Calu3 (cell line): ENCODE measurements around the gene TMEM255A. TPM values are rescaled to one million over a fixed set of nuclear protein-coding genes. Genes with fewer than 3 reads are reported as not detected.

ENCODE experiments used
- BruUV-seq: library from RNA; stranded (reverse); fragments of 400-500 nt; replicated peaks from 2 replicates; lab custom pipeline; 2021; lab: Mats Ljungman, UMichigan
- CTCF ChIA-PET: fragments of 300-600 bp; sonication (Branson Sonifier 250); formaldehyde crosslinking; loops from one replicate; lab custom pipeline; 2022; ENCODE audit warnings: antibody characterized with exemption; lab: Charles Lee
- DNase-seq: peaks from one replicate; pipeline ENCODE4 v3.0.0; 2022
- H3K27ac Mint-ChIP-seq: one replicate; pipeline ENCODE4 v1.8.0; 2022; ENCODE audit warnings: mixed read lengths; ENCODE audit not compliant: unreplicated experiment
- H3K27me3 Mint-ChIP-seq: one replicate; pipeline ENCODE4 v1.8.0; 2022; ENCODE audit warnings: mixed read lengths; ENCODE audit not compliant: unreplicated experiment
- H3K36me3 Mint-ChIP-seq: one replicate; pipeline ENCODE4 v1.8.0; 2022; ENCODE audit warnings: mild to moderate bottlenecking, moderate library complexity, mixed read lengths; ENCODE audit not compliant: insufficient read depth, unreplicated experiment
- H3K4me1 Mint-ChIP-seq: one replicate; pipeline ENCODE4 v1.8.0; 2022; ENCODE audit warnings: mild to moderate bottlenecking, low read depth, mixed read lengths; ENCODE audit not compliant: unreplicated experiment
- H3K4me3 Mint-ChIP-seq: one replicate; pipeline ENCODE4 v1.8.0; 2022; ENCODE audit warnings: mild to moderate bottlenecking, low read depth, moderate library complexity, mixed read lengths; ENCODE audit not compliant: unreplicated experiment
- H3K9me3 Mint-ChIP-seq: one replicate; pipeline ENCODE4 v1.8.0; 2022; ENCODE audit warnings: low read depth, mixed read lengths; ENCODE audit not compliant: unreplicated experiment
- CTCF ChIP-seq: fragments of 200-600 bp; IDR thresholded peaks from one replicate; pipeline ENCODE4 v1.8.0; 2022; ENCODE audit warnings: antibody characterized with exemption; ENCODE audit not compliant: unreplicated experiment
- intact Hi-C: fragments of 100-400 bp; cut with micrococcal nuclease; formaldehyde crosslinking; loops from one replicate; pipeline ENCODE4 v1.10.0; 2022; ENCODE audit not compliant: unreplicated experiment
- total RNA-seq: library from RNA; stranded (reverse); gene quantifications from 2 replicates; pipeline ENCODE4 v1.2.3, GENCODE V29; 2022

The TMEM255A gene
- total RNA-seq, 1 experiment from 2014 or later, result not detected

GRCh38 chrX:120253784-120254183, 57.5 kb downstream of the TMEM255A start:
- DNase-seq, result no peak
- Mint-ChIP-seq H3K36me3 (peaks cover 18% of the 10 kb centered on the region), H3K9me3 (no peaks in the 10 kb centered on the region), H3K27me3 (no peaks in the 10 kb centered on the region), H3K27ac (no peak overlapping the region), H3K4me1 (no peaks in the 10 kb centered on the region), H3K4me3 (no peak overlapping the region)
- no TSS peak for BruUV-seq
- TF ChIP-seq CTCF, result no peak
- CTCF ChIA-PET, result no interaction called here
- intact Hi-C loops, result loop anchor here (5.0 kb wide), 2 partner anchors 64 to 214 kb away; partner anchors contain the start of gene LAMP2

- Mint-ChIP-seq H3K4me1 (no peaks in the 10 kb centered on the region), H3K27me3 (no peaks in the 10 kb centered on the region), H3K36me3 (peaks cover 18% of the 10 kb centered on the region), H3K4me3 (peak overlapping the region; percentile 100), H3K9me3 (no peaks in the 10 kb centered on the region), H3K27ac (peak overlapping the region; percentile 99)
- TSS peak; percentile 57 for BruUV-seq
- TF ChIP-seq CTCF, result no peak
- intact Hi-C loops, result loop anchor here (2.0 to 5.0 kb wide), 3 partner anchors 49 to 216 kb away; partner anchors contain the start of gene LAMP2
- CTCF ChIA-PET, result interaction anchor here (1.0 to 1.7 kb wide), 2 partner anchors 38 to 57 kb away, joined by 4 read pairs; no protein-coding TSS in a partner anchor
- peak; percentile 21 for DNase-seq
These were observed 59.7 kb downstream of the TMEM255A start for GRCh38 chrX:120251471-120252011.

GRCh38 chrX:120250522-120251271, 60.6 kb downstream of the TMEM255A start, which contains the start of gene ZBTB33:
Gene ZBTB33, plus strand, starts transcription at chrX:120250812. Its CDS starts 2,604 bp downstream, at chrX:120253416.
- peak within 1 kb of the TSS; percentile 99 for H3K27ac Mint-ChIP-seq
- H3K9me3 Mint-ChIP-seq, result no peaks in the 10 kb centered on the region
- peak; percentile 66 for TF ChIP-seq CTCF
- H3K4me1 Mint-ChIP-seq, result no peaks in the 10 kb centered on the region
- DNase-seq, result peak; percentile 92
- peaks cover 18% of the 10 kb centered on the region for H3K36me3 Mint-ChIP-seq
- peak within 1 kb of the TSS; percentile 100 for H3K4me3 Mint-ChIP-seq
- intact Hi-C loops, result loop anchor here (2.0 to 5.0 kb wide), 3 partner anchors 50 to 217 kb away; partner anchors contain the start of gene LAMP2
- BruUV-seq, result no TSS peak
- H3K27me3 Mint-ChIP-seq, result no peaks in the 10 kb centered on the region
- CTCF ChIA-PET, result interaction anchor here (1.0 to 1.7 kb wide), 3 partner anchors 37 to 58 kb away, joined by 3 to 4 read pairs (median 4); no protein-coding TSS in a partner anchor

- H3K27me3 Mint-ChIP-seq, result no peaks in the 10 kb centered on the region
- no peaks in the 10 kb centered on the region for H3K9me3 Mint-ChIP-seq
- H3K27ac Mint-ChIP-seq, result peak overlapping the region; percentile 89
- no TSS peak for BruUV-seq
- peak overlapping the region; percentile 96 for H3K4me3 Mint-ChIP-seq
- peaks cover 18% of the 10 kb centered on the region for H3K4me1 Mint-ChIP-seq
- TF ChIP-seq CTCF, result no peak
- CTCF ChIA-PET, result no interaction called here
- intact Hi-C loops, result no loop called here
- peak; percentile 74 for DNase-seq
- H3K36me3 Mint-ChIP-seq, result peaks cover 16% of the 10 kb centered on the region
These were observed 66.3 kb downstream of the TMEM255A start for GRCh38 chrX:120244735-120245498.
